HEK293 (cell line): ENCODE data around the gene ZNF76.
A peak's percentile ranks its signal among the peaks of the same experiment; 100 is the strongest.

ENCODE experiments used
- GLI2 ChIP-seq: fragments of 450-650 bp; formaldehyde crosslinking; IDR thresholded peaks from 2 replicates; pipeline ENCODE4; 2017; ENCODE audit warnings: missing biosample characterization, missing genetic modification characterization, low read depth, borderline replicate concordance
- IKZF3 ChIP-seq: fragments of 450-650 bp; IDR thresholded peaks from 2 replicates; pipeline ENCODE4 v1.5.0; 2018; ENCODE audit warnings: missing biosample characterization, mild to moderate bottlenecking, missing genetic modification characterization, moderate library complexity
- KLF8 ChIP-seq: fragments of 450-650 bp; formaldehyde crosslinking; IDR thresholded peaks from 2 replicates; pipeline ENCODE4 v1.5.1; 2016; ENCODE audit warnings: missing biosample characterization, missing genetic modification characterization
- OVOL3 ChIP-seq: fragments of 450-650 bp; formaldehyde crosslinking; IDR thresholded peaks from 2 replicates; pipeline ENCODE4 v1.5.1; 2016; ENCODE audit warnings: missing biosample characterization, missing genetic modification characterization
- PATZ1 ChIP-seq: fragments of 450-650 bp; formaldehyde crosslinking; IDR thresholded peaks from 2 replicates; pipeline ENCODE4 v1.5.1; 2016; ENCODE audit warnings: missing biosample characterization, missing genetic modification characterization
- PRDM1 ChIP-seq: fragments of 450-650 bp; formaldehyde crosslinking; IDR thresholded peaks from 2 replicates; pipeline ENCODE4; 2016; ENCODE audit warnings: missing biosample characterization, missing genetic modification characterization
- TRIM28 ChIP-seq: IDR thresholded peaks from 2 replicates; pipeline ENCODE4 v1.6.1; 2011; ENCODE audit warnings: low read length, control low read depth, borderline replicate concordance
- TSHZ1 ChIP-seq: fragments of 450-650 bp; formaldehyde crosslinking; IDR thresholded peaks from 2 replicates; pipeline ENCODE4 v1.5.1; 2016; ENCODE audit warnings: missing biosample characterization, missing genetic modification characterization, borderline replicate concordance
- YY1 ChIP-seq: fragments of 450-650 bp; formaldehyde crosslinking; IDR thresholded peaks from 2 replicates; pipeline ENCODE4 v1.5.1; 2018; ENCODE audit warnings: missing biosample characterization, missing genetic modification characterization
- ZBTB49 ChIP-seq: fragments of 450-650 bp; formaldehyde crosslinking; IDR thresholded peaks from 2 replicates; pipeline ENCODE4 v1.5.1; 2016; ENCODE audit warnings: missing biosample characterization, missing genetic modification characterization, low read depth
- ZBTB8A ChIP-seq: fragments of 450-650 bp; formaldehyde crosslinking; IDR thresholded peaks from 2 replicates; pipeline ENCODE4 v1.5.1; 2016; ENCODE audit warnings: missing biosample characterization, missing genetic modification characterization
- ZFP41 ChIP-seq: fragments of 450-650 bp; formaldehyde crosslinking; IDR thresholded peaks from 2 replicates; pipeline ENCODE4 v1.5.1; 2016; ENCODE audit warnings: missing biosample characterization, missing genetic modification characterization, borderline replicate concordance
- ZNF26 ChIP-seq: fragments of 450-650 bp; formaldehyde crosslinking; IDR thresholded peaks from 2 replicates; pipeline ENCODE4 v1.5.1; 2016; ENCODE audit warnings: missing biosample characterization, missing genetic modification characterization
- ZNF341 ChIP-seq: fragments of 450-650 bp; formaldehyde crosslinking; IDR thresholded peaks from 2 replicates; pipeline ENCODE4; 2016; ENCODE audit warnings: low read depth, missing biosample characterization, missing genetic modification characterization
- ZNF37A ChIP-seq: fragments of 450-650 bp; IDR thresholded peaks from 2 replicates; pipeline ENCODE4 v1.5.1; 2018; ENCODE audit warnings: missing biosample characterization, missing genetic modification characterization
- ZNF48 ChIP-seq: fragments of 450-650 bp; formaldehyde crosslinking; IDR thresholded peaks from 2 replicates; pipeline ENCODE4 v1.5.1; 2016; ENCODE audit warnings: missing biosample characterization, missing genetic modification characterization
- ZNF585B ChIP-seq: fragments of 450-650 bp; formaldehyde crosslinking; IDR thresholded peaks from 2 replicates; pipeline ENCODE4 v1.5.1; 2016; ENCODE audit warnings: missing biosample characterization, missing genetic modification characterization
- ZNF596 ChIP-seq: fragments of 450-650 bp; IDR thresholded peaks from 2 replicates; pipeline ENCODE4 v1.5.0; 2018; ENCODE audit warnings: missing biosample characterization, mild to moderate bottlenecking, missing genetic modification characterization, moderate library complexity
- ZNF610 ChIP-seq: fragments of 450-650 bp; formaldehyde crosslinking; IDR thresholded peaks from 2 replicates; pipeline ENCODE4 v1.5.1; 2016; ENCODE audit warnings: missing biosample characterization, missing genetic modification characterization, borderline replicate concordance
- ZNF639 ChIP-seq: fragments of 450-650 bp; formaldehyde crosslinking; IDR thresholded peaks from 2 replicates; pipeline ENCODE4 v1.5.1; 2016; ENCODE audit warnings: missing biosample characterization, missing genetic modification characterization
- ZNF645 ChIP-seq: fragments of 450-650 bp; formaldehyde crosslinking; IDR thresholded peaks from 2 replicates; pipeline ENCODE4; 2016; ENCODE audit warnings: missing biosample characterization, missing genetic modification characterization
- ZNF701 ChIP-seq: fragments of 450-650 bp; formaldehyde crosslinking; IDR thresholded peaks from 2 replicates; pipeline ENCODE4 v1.5.1; 2016; ENCODE audit warnings: missing biosample characterization, missing genetic modification characterization
- ZNF704 ChIP-seq: fragments of 450-650 bp; formaldehyde crosslinking; IDR thresholded peaks from 2 replicates; pipeline ENCODE4 v1.5.1; 2016; ENCODE audit warnings: missing biosample characterization, missing genetic modification characterization
- ZSCAN18 ChIP-seq: fragments of 450-650 bp; formaldehyde crosslinking; IDR thresholded peaks from 2 replicates; pipeline ENCODE4 v1.5.1; 2016; ENCODE audit warnings: missing biosample characterization, missing genetic modification characterization

Gene ZNF76

GRCh38 chr6:35259194-35259947, at the start of gene ZNF76 (continued):
- peak; percentile 60 for TF ChIP-seq ZNF639 (tag by site-specific recombination)
- no peak; the same call in 1 of the 2 replicates for TF ChIP-seq ZNF37A (tag by site-specific recombination)
- no peak for TF ChIP-seq ZNF26
- TF ChIP-seq ZNF645 (tag by site-specific recombination): no peak
- peak; percentile 96 for TF ChIP-seq KLF8 (tag by site-specific recombination)
- peak; percentile 75 for TF ChIP-seq ZNF341 (tag by site-specific recombination)
- no peak for TF ChIP-seq ZBTB49 (tag by site-specific recombination)
- peak; percentile 39; the same call in 1 of the 2 replicates for TF ChIP-seq OVOL3 (tag by site-specific recombination)
- peak; percentile 95 for TF ChIP-seq ZSCAN18 (tag by site-specific recombination)
- TF ChIP-seq ZNF48: no peak
- TF ChIP-seq TSHZ1 (tag by site-specific recombination): peak; percentile 63; the same call in 1 of the 2 replicates
- no peak for TF ChIP-seq TRIM28
- peak; percentile 100 for TF ChIP-seq IKZF3 (tag by site-specific recombination)
- peak; percentile 97 for TF ChIP-seq YY1 (tag by site-specific recombination)
- TF ChIP-seq ZNF704: no peak
- peak; percentile 33; the same call in 1 of the 2 replicates for TF ChIP-seq GLI2
- TF ChIP-seq PATZ1 (tag by site-specific recombination): peak; percentile 96
- TF ChIP-seq ZBTB8A: peak; percentile 100
- TF ChIP-seq ZFP41 (tag by site-specific recombination): no peak
- TF ChIP-seq ZNF585B (tag by site-specific recombination): no peak
- peak; percentile 74 for TF ChIP-seq ZNF610 (tag by site-specific recombination)
- TF ChIP-seq PRDM1 (tag by site-specific recombination): no peak; the same call in 1 of the 2 replicates
- TF ChIP-seq ZNF596: 0 out of 2 replicates have a peak, but pooled peaks have one; percentile 50
- no peak for TF ChIP-seq ZNF701 (tag by site-specific recombination)
